ENCODE data around the gene CFAP157. TPM values are rescaled to one million over a fixed set of nuclear protein-coding genes. Genes with fewer than 3 reads are reported as not detected.

Gene CFAP157
- total RNA-seq, 1 donor from 2014 or later = not detected

- H3K4me3 ChIP-seq (ENCODE audit: low read depth, low read length) = peak overlapping the region; percentile 98
- TF ChIP-seq CTCF (conservative IDR thresholded peaks at IDR 0.05; ENCODE audit: low read depth, low read length) = no peak
- DNase-seq (ENCODE audit: low read depth) = no peak
Measured at GRCh38 chr9:127714020-127714750, 7.4 kb downstream of the CFAP157 start.

GRCh38 chr9:127714951-127715469, 8.2 kb downstream of the CFAP157 start:
- DNase-seq (ENCODE audit: low read depth) = no peak
- TF ChIP-seq CTCF (conservative IDR thresholded peaks at IDR 0.05; ENCODE audit: low read depth, low read length) = no peak
- peak overlapping the region; percentile 98 for H3K4me3 ChIP-seq (ENCODE audit: low read depth, low read length)

- no peak for TF ChIP-seq CTCF (conservative IDR thresholded peaks at IDR 0.05; ENCODE audit: low read depth, low read length)
- H3K4me3 ChIP-seq (ENCODE audit: low read depth, low read length) = peak within 1 kb of the TSS; percentile 98
- DNase-seq (ENCODE audit: low read depth) = no peak
Measured at GRCh38 chr9:127715470-127716337, 8.9 kb downstream of the CFAP157 start, which contains the start of the genes PTRH1 and TTC16. TSS of gene PTRH1 (minus strand) at chr9:127715663. CDS start at chr9:127715639, 24 bp downstream. TSS of gene TTC16 (plus strand) at chr9:127716079. CDS start at chr9:127716146, 67 bp downstream.

- TF ChIP-seq CTCF (conservative IDR thresholded peaks at IDR 0.05; ENCODE audit: low read depth, low read length) = no peak
- no peak for DNase-seq (ENCODE audit: low read depth)
- peak overlapping the region; percentile 98 for H3K4me3 ChIP-seq (ENCODE audit: low read depth, low read length)
Measured at GRCh38 chr9:127716412-127716811, 9.6 kb downstream of the CFAP157 start.

GRCh38 chr9:127717766-127718165, 11.0 kb downstream of the CFAP157 start:
- TF ChIP-seq CTCF (conservative IDR thresholded peaks at IDR 0.05; ENCODE audit: low read depth, low read length) = no peak
- DNase-seq (ENCODE audit: low read depth) = no peak
- H3K4me3 ChIP-seq (ENCODE audit: low read depth, low read length) = no peak overlapping the region

GRCh38 chr9:127720031-127720864, 13.5 kb downstream of the CFAP157 start:
- DNase-seq (ENCODE audit: low read depth) = no peak
- TF ChIP-seq CTCF (conservative IDR thresholded peaks at IDR 0.05; ENCODE audit: low read depth, low read length) = no peak

More at GRCh38 chr9:127720031-127720864, 13.5 kb downstream of the CFAP157 start:
- no peak overlapping the region for H3K4me3 ChIP-seq (ENCODE audit: low read depth, low read length)
